Neural progenitor cell (in vitro differentiated cells): ENCODE measurements around the gene SMARCC1. TPM values are rescaled to one million over a fixed set of nuclear protein-coding genes. Genes with fewer than 3 reads are reported as not detected.

ENCODE experiments used
- DNase-seq: peaks from one replicate; pipeline ENCODE4 v3.0.0-alpha.2; 2016; ENCODE audit warnings: low spot score
- H2AFZ ChIP-seq: fragments of 200-600 bp; sonication (generic); replicated peaks from 2 replicates; pipeline ENCODE4 v1.6.1; 2016; ENCODE audit warnings: antibody characterized with exemption
- H3F3A ChIP-seq: fragments of 200-600 bp; sonication (generic); 2 replicates; pipeline ENCODE4 v1.6.1; 2016; ENCODE audit warnings: antibody characterized with exemption, low read depth
- H3K27ac ChIP-seq: fragments of 200-600 bp; sonication (generic); 2 replicates; pipeline ENCODE4 v1.5.1; 2016; ENCODE audit warnings: mild to moderate bottlenecking
- H3K27me3 ChIP-seq: fragments of 200-600 bp; sonication (generic); 2 replicates; pipeline ENCODE4 v1.6.1; 2016; ENCODE audit warnings: mild to moderate bottlenecking, moderate library complexity
- H3K36me3 ChIP-seq: fragments of 200-600 bp; sonication (generic); 2 replicates; pipeline ENCODE4 v1.5.1; 2016
- H3K4me1 ChIP-seq: fragments of 200-600 bp; sonication (generic); 2 replicates; pipeline ENCODE4 v1.6.1; 2016; ENCODE audit warnings: mixed run types
- H3K4me2 ChIP-seq: fragments of 200-600 bp; sonication (generic); 2 replicates; pipeline ENCODE4 v1.6.1; 2016
- H3K4me3 ChIP-seq: fragments of 200-600 bp; sonication (generic); 2 replicates; pipeline ENCODE4 v1.5.1; 2016
- H3K79me2 ChIP-seq: fragments of 200-600 bp; sonication (generic); 2 replicates; pipeline ENCODE4 v1.6.1; 2016; ENCODE audit warnings: low read depth
- H3K9ac ChIP-seq: fragments of 200-600 bp; sonication (generic); 2 replicates; pipeline ENCODE4 v1.6.1; 2016
- H3K9me3 ChIP-seq: fragments of 200-600 bp; sonication (generic); 2 replicates; pipeline ENCODE4 v1.5.1; 2016; ENCODE audit warnings: low read depth
- H4K20me1 ChIP-seq: fragments of 200-600 bp; sonication (generic); 2 replicates; pipeline ENCODE4 v1.6.1; 2016; ENCODE audit warnings: low read depth
- H3K27ac Mint-ChIP-seq: 3 replicates; pipeline ENCODE4 v1.8.0; 2021; ENCODE audit warnings: mixed read lengths
- H3K27me3 Mint-ChIP-seq: 2 replicates; pipeline ENCODE4 v1.8.0; 2022; ENCODE audit warnings: low read depth, mild to moderate bottlenecking, inconsistent platforms, moderate library complexity, mixed read lengths; ENCODE audit not compliant: insufficient read depth
- H3K36me3 Mint-ChIP-seq: 3 replicates; pipeline ENCODE4 v1.8.0; 2021; ENCODE audit warnings: mixed read lengths
- H3K4me1 Mint-ChIP-seq: 3 replicates; pipeline ENCODE4 v1.8.0; 2021; ENCODE audit warnings: mixed read lengths
- H3K4me3 Mint-ChIP-seq: 3 replicates; pipeline ENCODE4 v1.8.0; 2021; ENCODE audit warnings: mild to moderate bottlenecking, moderate library complexity, mixed read lengths
- H3K9me3 Mint-ChIP-seq: 3 replicates; pipeline ENCODE4 v1.8.0; 2020; ENCODE audit warnings: mixed read lengths
- CTCF ChIP-seq: fragments of 200-600 bp; sonication (generic); IDR thresholded peaks from 2 replicates; pipeline ENCODE4 v1.5.1; 2017; ENCODE audit warnings: antibody characterized with exemption, mild to moderate bottlenecking
- EZH2 ChIP-seq: fragments of 200-600 bp; sonication (generic); IDR thresholded peaks from 2 replicates; pipeline ENCODE4 v1.6.1; 2017; ENCODE audit warnings: antibody characterized with exemption, mild to moderate bottlenecking, moderate library complexity
- EZH2phosphoT487 ChIP-seq: fragments of 200-600 bp; sonication (generic); IDR thresholded peaks from 2 replicates; pipeline ENCODE4 v1.6.1; 2017; ENCODE audit warnings: antibody characterized with exemption
- total RNA-seq: library from RNA; depleted of rRNA; stranded (reverse); fragments of >200 nt; gene quantifications from 2 replicates; pipeline ENCODE4 v1.2.3, GENCODE V29; 2015; ENCODE audit warnings: low replicate concordance

Gene SMARCC1
- total RNA-seq, 1 donor from 2014 or later = 175 TPM

- peaks cover 5% of the 10 kb centered on the region for H3K79me2 ChIP-seq
- Mint-ChIP-seq H3K9me3 (no peaks in the 10 kb centered on the region), H3K27ac (no peak overlapping the region), H3K36me3 (peaks cover 19% of the 10 kb centered on the region), H3K27me3 (peaks cover 2% of the 10 kb centered on the region), H3K4me3 (no peak overlapping the region), H3K4me1 (no peaks in the 10 kb centered on the region)
- H3K27ac ChIP-seq = peak overlapping the region; percentile 36
- H3K27me3 ChIP-seq = no peaks in the 10 kb centered on the region
- no peak overlapping the region for H2AFZ ChIP-seq
- H4K20me1 ChIP-seq = no peaks in the 10 kb centered on the region
- no peaks in the 10 kb centered on the region for H3K9me3 ChIP-seq
- no peak overlapping the region for H3K9ac ChIP-seq
- TF ChIP-seq EZH2phosphoT487 (no peak), EZH2 (no peak), CTCF (no peak)
- H3K4me2 ChIP-seq = no peak overlapping the region
- no peaks in the 10 kb centered on the region for H3K4me1 ChIP-seq
- H3K36me3 ChIP-seq = peaks cover 27% of the 10 kb centered on the region
- no peak overlapping the region for H3K4me3 ChIP-seq
- no peak for DNase-seq
- peaks cover 2% of the 10 kb centered on the region for H3F3A ChIP-seq
These were observed 115.6 kb downstream of the SMARCC1 start for GRCh38 chr3:47666118-47666517.

- Mint-ChIP-seq H3K4me3 (no peak overlapping the region), H3K9me3 (peaks cover 5% of the 10 kb centered on the region), H3K27me3 (peaks cover 2% of the 10 kb centered on the region), H3K36me3 (peaks cover 28% of the 10 kb centered on the region), H3K27ac (no peak overlapping the region), H3K4me1 (no peaks in the 10 kb centered on the region)
- H3K36me3 ChIP-seq = peaks cover 24% of the 10 kb centered on the region
- H3K79me2 ChIP-seq = peaks cover 15% of the 10 kb centered on the region
- no peak overlapping the region for H3K4me2 ChIP-seq
- no peak overlapping the region for H2AFZ ChIP-seq
- H3K9ac ChIP-seq = no peak overlapping the region
- H3K27ac ChIP-seq = no peak overlapping the region
- TF ChIP-seq EZH2phosphoT487 = no peak
- TF ChIP-seq EZH2 = no peak
- TF ChIP-seq CTCF = peak; percentile 42
- no peaks in the 10 kb centered on the region for H3K9me3 ChIP-seq
- H3K27me3 ChIP-seq = no peaks in the 10 kb centered on the region
- H3F3A ChIP-seq = no peaks in the 10 kb centered on the region
- no peaks in the 10 kb centered on the region for H4K20me1 ChIP-seq
- no peaks in the 10 kb centered on the region for H3K4me1 ChIP-seq
- peak; percentile 28 for DNase-seq
- H3K4me3 ChIP-seq = no peak overlapping the region
These were observed 117.2 kb downstream of the SMARCC1 start for GRCh38 chr3:47664519-47664918.

GRCh38 chr3:47663630-47664240 is 118.0 kb downstream of the SMARCC1 start:
- Histone ChIP-seq H4K20me1 (no peaks in the 10 kb centered on the region), H2AFZ (no peak overlapping the region), H3K4me1 (no peaks in the 10 kb centered on the region), H3K36me3 (peaks cover 19% of the 10 kb centered on the region), H3K79me2 (peaks cover 21% of the 10 kb centered on the region), H3K27me3 (no peaks in the 10 kb centered on the region), H3F3A (no peaks in the 10 kb centered on the region), H3K4me3 (no peak overlapping the region), H3K9ac (no peak overlapping the region), H3K4me2 (no peak overlapping the region), H3K27ac (no peak overlapping the region), H3K9me3 (no peaks in the 10 kb centered on the region)
- no peak for TF ChIP-seq EZH2
- TF ChIP-seq CTCF = no peak
- TF ChIP-seq EZH2phosphoT487 = no peak
- DNase-seq = no peak
- H3K36me3 Mint-ChIP-seq = peaks cover 30% of the 10 kb centered on the region
- H3K27me3 Mint-ChIP-seq = peaks cover 2% of the 10 kb centered on the region
- H3K4me1 Mint-ChIP-seq = no peaks in the 10 kb centered on the region
- peak overlapping the region; percentile 50 for H3K27ac Mint-ChIP-seq
- peaks cover 8% of the 10 kb centered on the region for H3K9me3 Mint-ChIP-seq
- H3K4me3 Mint-ChIP-seq = no peak overlapping the region
